HepG2 (cell line): ENCODE data around the gene GGA2. TPM values are rescaled to one million over a fixed set of nuclear protein-coding genes. Genes with fewer than 3 reads are reported as not detected.

Experiments
- DR1 ChIP-seq: sonication (generic); formaldehyde crosslinking; IDR thresholded peaks from 2 replicates; pipeline ENCODE4 v1.8.0; 2021; ENCODE audit warnings: mild to moderate bottlenecking, missing genetic modification reagents, inconsistent platforms
- FOSL2 ChIP-seq: sonication (generic); formaldehyde crosslinking; IDR thresholded peaks from 2 replicates; pipeline ENCODE4 v1.4.0; 2020; ENCODE audit warnings: missing genetic modification reagents
- FOXK2 ChIP-seq: fragments of 450-650 bp; IDR thresholded peaks from 2 replicates; pipeline ENCODE4 v1.6.1; 2016
- GABPB1 ChIP-seq: IDR thresholded peaks from 2 replicates; pipeline ENCODE4 v1.6.1; 2016; ENCODE audit warnings: mild to moderate bottlenecking, missing genetic modification reagents, moderate library complexity, missing compliant biosample characterization
- HMGA1 ChIP-seq: sonication (generic); formaldehyde crosslinking; conservative IDR thresholded peaks from 2 replicates; pipeline ENCODE4 v1.4.0; 2020; ENCODE audit warnings: missing genetic modification reagents
- HNRNPL ChIP-seq: fragments of 200-400 bp; formaldehyde crosslinking; IDR thresholded peaks from 2 replicates; pipeline ENCODE4 v1.6.1; 2017; ENCODE audit warnings: mild to moderate bottlenecking, low read depth, low read length
- MATR3 ChIP-seq: sonication (generic); formaldehyde crosslinking; IDR thresholded peaks from 2 replicates; pipeline ENCODE4 v1.4.0; 2020; ENCODE audit warnings: missing genetic modification reagents
- PITX1 ChIP-seq: sonication (generic); formaldehyde crosslinking; IDR thresholded peaks from 2 replicates; pipeline ENCODE4 v1.5.1; 2020; ENCODE audit warnings: mild to moderate bottlenecking, missing genetic modification reagents
- TCF7L2 ChIP-seq: IDR thresholded peaks from 2 replicates; pipeline ENCODE4 v1.6.1; 2011; ENCODE audit warnings: mild to moderate bottlenecking, low read depth, low read length, moderate library complexity
- ZIK1 ChIP-seq: sonication (generic); formaldehyde crosslinking; IDR thresholded peaks from 2 replicates; pipeline ENCODE4 v1.5.0; 2020; ENCODE audit warnings: mild to moderate bottlenecking, low read depth, missing genetic modification reagents, borderline replicate concordance
- ZMAT3 ChIP-seq: sonication (generic); formaldehyde crosslinking; conservative IDR thresholded peaks from 2 replicates; pipeline ENCODE4 v1.7.0; 2021; ENCODE audit warnings: missing genetic modification reagents
- ZNF138 ChIP-seq: sonication (generic); formaldehyde crosslinking; IDR thresholded peaks from 2 replicates; pipeline ENCODE4 v1.5.0; 2020; ENCODE audit warnings: mild to moderate bottlenecking, low read depth, missing genetic modification reagents
- ZNF282 ChIP-seq: fragments of 450-650 bp; IDR thresholded peaks from 2 replicates; pipeline ENCODE4 v1.6.1; 2018; ENCODE audit not compliant: partially characterized antibody
- ZNF33B ChIP-seq: sonication (generic); formaldehyde crosslinking; IDR thresholded peaks from 2 replicates; pipeline ENCODE4 v1.5.1; 2020; ENCODE audit warnings: mild to moderate bottlenecking, missing genetic modification reagents
- ZNF446 ChIP-seq: sonication (generic); formaldehyde crosslinking; IDR thresholded peaks from 2 replicates; pipeline ENCODE4 v1.5.0; 2020; ENCODE audit warnings: mild to moderate bottlenecking, missing genetic modification reagents
- ZNF777 ChIP-seq: sonication (generic); formaldehyde crosslinking; IDR thresholded peaks from 2 replicates; pipeline ENCODE4 v1.4.0; 2020; ENCODE audit warnings: missing genetic modification reagents
- ZNF790 ChIP-seq: sonication (generic); formaldehyde crosslinking; IDR thresholded peaks from 2 replicates; pipeline ENCODE4 v1.8.0; 2022; ENCODE audit warnings: missing genetic modification reagents, mild to moderate bottlenecking, borderline replicate concordance
- polyA plus RNA-seq, 8 experiments: library from polyadenylated mRNA; depleted of rRNA in 3 of 8; stranded (reverse) in 7 of 8; unstranded in 1 of 8; fragments of >200 nt; fragmentation: Illumina TruSeq in 4 of 8; extraction: Trizol in 4 of 8; gene quantifications; 2 replicates each; pipeline versions ENCODE4 v1.2.1 to v1.2.3, GENCODE V29; 2011 to 2016; ENCODE audit warnings: low read depth in 4 of 8, missing spikeins in 1 of 8, mixed read lengths in 1 of 8; ENCODE audit not compliant: insufficient read depth in 1 of 8
- total RNA-seq, 5 experiments: library from RNA; depleted of rRNA; stranded (reverse); fragments of >200 nt; fragmentation: Illumina TruSeq; extraction: Trizol; gene quantifications; 2 replicates each; pipeline ENCODE4 v1.2.3, GENCODE V29; 2016; ENCODE audit warnings: low read depth in 1 of 5
- TF ChIP-seq, protein P1 (sequence below): sonication (generic); formaldehyde crosslinking; conservative IDR thresholded peaks from 2 replicates; pipeline ENCODE4 v1.8.0; 2022; ENCODE audit warnings: missing genetic modification reagents
- TF ChIP-seq, protein P2 (sequence below): sonication (generic); formaldehyde crosslinking; IDR thresholded peaks from 2 replicates; pipeline ENCODE4 v1.8.0; 2022; ENCODE audit warnings: mild to moderate bottlenecking, missing genetic modification reagents, moderate library complexity
- TF ChIP-seq, protein P3 (sequence below): IDR thresholded peaks from 2 replicates; pipeline ENCODE4 v1.6.1; 2016; ENCODE audit warnings: control low read depth
- TF ChIP-seq, protein P4 (sequence below): IDR thresholded peaks from 2 replicates; pipeline ENCODE4 v1.6.1; 2018; ENCODE audit warnings: missing genetic modification reagents
- TF ChIP-seq, protein P5 (sequence below): IDR thresholded peaks from 2 replicates; pipeline ENCODE4 v1.4.0; 2020; ENCODE audit warnings: mild to moderate bottlenecking, missing genetic modification reagents

GGA2 gene
- total and polyA plus RNA-seq, 2 of the 13 experiments (the other 11 are each of a cell fraction or from before 2014, with no cell fraction given) = 51.5 to 69.8 TPM

GRCh38 chr16:23510164-23510914 lies at the start of gene GGA2 (continued):
- TF ChIP-seq DR1 (CRISPR knock-in tag) = peak; percentile 65; the same call in 1 of the 2 replicates
- peak; percentile 87 for TF ChIP-seq GABPB1 (CRISPR knock-in tag)
- TF ChIP-seq HNRNPL = 0 out of 2 replicates have a peak, but pooled peaks have one; percentile 42
- TF ChIP-seq, protein P1, sequence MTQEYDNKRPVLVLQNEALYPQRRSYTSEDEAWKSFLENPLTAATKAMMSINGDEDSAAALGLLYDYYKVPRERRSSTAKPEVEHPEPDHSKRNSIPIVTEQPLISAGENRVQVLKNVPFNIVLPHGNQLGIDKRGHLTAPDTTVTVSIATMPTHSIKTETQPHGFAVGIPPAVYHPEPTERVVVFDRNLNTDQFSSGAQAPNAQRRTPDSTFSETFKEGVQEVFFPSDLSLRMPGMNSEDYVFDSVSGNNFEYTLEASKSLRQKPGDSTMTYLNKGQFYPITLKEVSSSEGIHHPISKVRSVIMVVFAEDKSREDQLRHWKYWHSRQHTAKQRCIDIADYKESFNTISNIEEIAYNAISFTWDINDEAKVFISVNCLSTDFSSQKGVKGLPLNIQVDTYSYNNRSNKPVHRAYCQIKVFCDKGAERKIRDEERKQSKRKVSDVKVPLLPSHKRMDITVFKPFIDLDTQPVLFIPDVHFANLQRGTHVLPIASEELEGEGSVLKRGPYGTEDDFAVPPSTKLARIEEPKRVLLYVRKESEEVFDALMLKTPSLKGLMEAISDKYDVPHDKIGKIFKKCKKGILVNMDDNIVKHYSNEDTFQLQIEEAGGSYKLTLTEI = no peak
- peak; percentile 61; the same call in 1 of the 2 replicates for TF ChIP-seq ZNF138 (CRISPR knock-in tag)
- no peak for TF ChIP-seq TCF7L2
- TF ChIP-seq, protein P2, sequence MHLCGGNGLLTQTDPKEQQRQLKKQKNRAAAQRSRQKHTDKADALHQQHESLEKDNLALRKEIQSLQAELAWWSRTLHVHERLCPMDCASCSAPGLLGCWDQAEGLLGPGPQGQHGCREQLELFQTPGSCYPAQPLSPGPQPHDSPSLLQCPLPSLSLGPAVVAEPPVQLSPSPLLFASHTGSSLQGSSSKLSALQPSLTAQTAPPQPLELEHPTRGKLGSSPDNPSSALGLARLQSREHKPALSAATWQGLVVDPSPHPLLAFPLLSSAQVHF (CRISPR knock-in tag) = peak; percentile 28; the same call in 1 of the 2 replicates
- TF ChIP-seq, protein P3, sequence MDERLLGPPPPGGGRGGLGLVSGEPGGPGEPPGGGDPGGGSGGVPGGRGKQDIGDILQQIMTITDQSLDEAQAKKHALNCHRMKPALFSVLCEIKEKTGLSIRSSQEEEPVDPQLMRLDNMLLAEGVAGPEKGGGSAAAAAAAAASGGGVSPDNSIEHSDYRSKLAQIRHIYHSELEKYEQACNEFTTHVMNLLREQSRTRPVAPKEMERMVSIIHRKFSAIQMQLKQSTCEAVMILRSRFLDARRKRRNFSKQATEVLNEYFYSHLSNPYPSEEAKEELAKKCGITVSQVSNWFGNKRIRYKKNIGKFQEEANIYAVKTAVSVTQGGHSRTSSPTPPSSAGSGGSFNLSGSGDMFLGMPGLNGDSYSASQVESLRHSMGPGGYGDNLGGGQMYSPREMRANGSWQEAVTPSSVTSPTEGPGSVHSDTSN = peak; percentile 51; the same call in 1 of the 2 replicates
- TF ChIP-seq HMGA1 (CRISPR knock-in tag) = no peak
- peak; percentile 62 for TF ChIP-seq PITX1 (CRISPR knock-in tag)
- TF ChIP-seq, protein P4, sequence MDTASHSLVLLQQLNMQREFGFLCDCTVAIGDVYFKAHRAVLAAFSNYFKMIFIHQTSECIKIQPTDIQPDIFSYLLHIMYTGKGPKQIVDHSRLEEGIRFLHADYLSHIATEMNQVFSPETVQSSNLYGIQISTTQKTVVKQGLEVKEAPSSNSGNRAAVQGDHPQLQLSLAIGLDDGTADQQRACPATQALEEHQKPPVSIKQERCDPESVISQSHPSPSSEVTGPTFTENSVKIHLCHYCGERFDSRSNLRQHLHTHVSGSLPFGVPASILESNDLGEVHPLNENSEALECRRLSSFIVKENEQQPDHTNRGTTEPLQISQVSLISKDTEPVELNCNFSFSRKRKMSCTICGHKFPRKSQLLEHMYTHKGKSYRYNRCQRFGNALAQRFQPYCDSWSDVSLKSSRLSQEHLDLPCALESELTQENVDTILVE (CRISPR knock-in tag) = peak; percentile 80; the same call in 1 of the 2 replicates
- TF ChIP-seq ZIK1 (CRISPR knock-in tag) = peak; percentile 99
- TF ChIP-seq ZNF777 (CRISPR knock-in tag) = peak; percentile 89
- TF ChIP-seq, protein P5, sequence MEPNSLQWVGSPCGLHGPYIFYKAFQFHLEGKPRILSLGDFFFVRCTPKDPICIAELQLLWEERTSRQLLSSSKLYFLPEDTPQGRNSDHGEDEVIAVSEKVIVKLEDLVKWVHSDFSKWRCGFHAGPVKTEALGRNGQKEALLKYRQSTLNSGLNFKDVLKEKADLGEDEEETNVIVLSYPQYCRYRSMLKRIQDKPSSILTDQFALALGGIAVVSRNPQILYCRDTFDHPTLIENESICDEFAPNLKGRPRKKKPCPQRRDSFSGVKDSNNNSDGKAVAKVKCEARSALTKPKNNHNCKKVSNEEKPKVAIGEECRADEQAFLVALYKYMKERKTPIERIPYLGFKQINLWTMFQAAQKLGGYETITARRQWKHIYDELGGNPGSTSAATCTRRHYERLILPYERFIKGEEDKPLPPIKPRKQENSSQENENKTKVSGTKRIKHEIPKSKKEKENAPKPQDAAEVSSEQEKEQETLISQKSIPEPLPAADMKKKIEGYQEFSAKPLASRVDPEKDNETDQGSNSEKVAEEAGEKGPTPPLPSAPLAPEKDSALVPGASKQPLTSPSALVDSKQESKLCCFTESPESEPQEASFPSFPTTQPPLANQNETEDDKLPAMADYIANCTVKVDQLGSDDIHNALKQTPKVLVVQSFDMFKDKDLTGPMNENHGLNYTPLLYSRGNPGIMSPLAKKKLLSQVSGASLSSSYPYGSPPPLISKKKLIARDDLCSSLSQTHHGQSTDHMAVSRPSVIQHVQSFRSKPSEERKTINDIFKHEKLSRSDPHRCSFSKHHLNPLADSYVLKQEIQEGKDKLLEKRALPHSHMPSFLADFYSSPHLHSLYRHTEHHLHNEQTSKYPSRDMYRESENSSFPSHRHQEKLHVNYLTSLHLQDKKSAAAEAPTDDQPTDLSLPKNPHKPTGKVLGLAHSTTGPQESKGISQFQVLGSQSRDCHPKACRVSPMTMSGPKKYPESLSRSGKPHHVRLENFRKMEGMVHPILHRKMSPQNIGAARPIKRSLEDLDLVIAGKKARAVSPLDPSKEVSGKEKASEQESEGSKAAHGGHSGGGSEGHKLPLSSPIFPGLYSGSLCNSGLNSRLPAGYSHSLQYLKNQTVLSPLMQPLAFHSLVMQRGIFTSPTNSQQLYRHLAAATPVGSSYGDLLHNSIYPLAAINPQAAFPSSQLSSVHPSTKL (CRISPR knock-in tag) = peak; percentile 84
- TF ChIP-seq FOSL2 (CRISPR knock-in tag) = peak; percentile 67
- peak; percentile 79; the same call in 1 of the 2 replicates for TF ChIP-seq ZNF33B (CRISPR knock-in tag)
- TF ChIP-seq ZMAT3 (CRISPR knock-in tag) = peak; percentile 93
- TF ChIP-seq ZNF790 (CRISPR knock-in tag) = peak; percentile 94; the same call in 1 of the 2 replicates
- peak; percentile 71; the same call in 1 of the 2 replicates for TF ChIP-seq MATR3 (CRISPR knock-in tag)
- TF ChIP-seq ZNF282 = no peak
- no peak for TF ChIP-seq FOXK2
- TF ChIP-seq ZNF446 (CRISPR knock-in tag) = peak; percentile 99
